NOMO-1 (cell line): ENCODE results near the gene QRICH1.

Source experiments
- DNase-seq, 2 experiments: peaks; one replicate each; lab custom pipeline; 2025; ENCODE audit not compliant: unreplicated experiment in 2 of 2; lab: John Stamatoyannopoulos, UW

QRICH1 gene, protein sequence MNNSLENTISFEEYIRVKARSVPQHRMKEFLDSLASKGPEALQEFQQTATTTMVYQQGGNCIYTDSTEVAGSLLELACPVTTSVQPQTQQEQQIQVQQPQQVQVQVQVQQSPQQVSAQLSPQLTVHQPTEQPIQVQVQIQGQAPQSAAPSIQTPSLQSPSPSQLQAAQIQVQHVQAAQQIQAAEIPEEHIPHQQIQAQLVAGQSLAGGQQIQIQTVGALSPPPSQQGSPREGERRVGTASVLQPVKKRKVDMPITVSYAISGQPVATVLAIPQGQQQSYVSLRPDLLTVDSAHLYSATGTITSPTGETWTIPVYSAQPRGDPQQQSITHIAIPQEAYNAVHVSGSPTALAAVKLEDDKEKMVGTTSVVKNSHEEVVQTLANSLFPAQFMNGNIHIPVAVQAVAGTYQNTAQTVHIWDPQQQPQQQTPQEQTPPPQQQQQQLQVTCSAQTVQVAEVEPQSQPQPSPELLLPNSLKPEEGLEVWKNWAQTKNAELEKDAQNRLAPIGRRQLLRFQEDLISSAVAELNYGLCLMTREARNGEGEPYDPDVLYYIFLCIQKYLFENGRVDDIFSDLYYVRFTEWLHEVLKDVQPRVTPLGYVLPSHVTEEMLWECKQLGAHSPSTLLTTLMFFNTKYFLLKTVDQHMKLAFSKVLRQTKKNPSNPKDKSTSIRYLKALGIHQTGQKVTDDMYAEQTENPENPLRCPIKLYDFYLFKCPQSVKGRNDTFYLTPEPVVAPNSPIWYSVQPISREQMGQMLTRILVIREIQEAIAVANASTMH

DNA sequence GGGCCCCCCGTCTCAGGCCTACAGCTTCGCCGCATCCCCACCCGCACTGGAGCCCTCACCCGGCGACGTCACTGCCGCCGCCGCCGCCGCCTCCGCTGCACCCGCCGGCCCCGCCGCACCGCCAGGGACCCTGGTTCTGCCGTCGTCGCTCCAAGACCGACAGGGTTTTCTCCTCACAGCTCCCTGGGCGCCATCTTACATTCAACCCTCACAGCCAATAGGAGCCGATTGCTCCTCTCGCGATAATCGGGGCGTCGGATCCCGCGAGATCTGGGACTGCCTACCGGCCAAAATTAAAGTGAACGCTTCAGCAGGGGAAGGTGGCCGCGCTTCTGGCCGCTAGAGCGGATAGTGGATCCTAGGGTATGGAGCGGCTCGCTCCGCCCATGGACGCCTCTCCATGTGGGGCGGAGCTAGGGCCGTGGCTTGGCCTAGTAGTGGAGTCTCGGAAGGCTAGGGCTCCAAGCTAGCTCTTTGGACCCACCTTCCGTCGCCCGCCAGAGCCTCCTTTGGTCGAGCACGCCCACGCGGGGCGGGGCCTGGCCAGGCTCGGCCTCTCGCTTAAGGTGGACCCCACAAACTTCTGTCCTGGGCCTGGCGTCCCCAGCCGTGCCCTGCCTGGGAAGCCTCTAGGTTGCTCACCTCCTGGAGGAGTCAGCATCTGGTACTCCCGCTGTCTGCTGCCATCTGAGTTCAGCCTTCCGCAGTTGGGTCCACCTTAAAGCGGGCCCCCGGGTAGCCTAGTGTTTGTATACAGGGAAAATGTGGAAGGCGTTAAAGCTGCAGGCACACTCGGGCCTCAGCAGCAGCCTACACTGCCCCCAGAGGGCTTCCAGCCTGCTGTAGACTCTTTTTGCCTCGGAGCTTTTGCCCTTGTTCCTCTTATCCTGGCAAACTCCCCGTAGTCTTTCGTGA is at the start of gene QRICH1:
QRICH1 (minus strand) TSS at position 219 of the 915 bp plus-strand sequence. CDS start 17,054 bp downstream, outside the sequence.
- peak; percentile 97 to 99 for DNase-seq

DNA sequence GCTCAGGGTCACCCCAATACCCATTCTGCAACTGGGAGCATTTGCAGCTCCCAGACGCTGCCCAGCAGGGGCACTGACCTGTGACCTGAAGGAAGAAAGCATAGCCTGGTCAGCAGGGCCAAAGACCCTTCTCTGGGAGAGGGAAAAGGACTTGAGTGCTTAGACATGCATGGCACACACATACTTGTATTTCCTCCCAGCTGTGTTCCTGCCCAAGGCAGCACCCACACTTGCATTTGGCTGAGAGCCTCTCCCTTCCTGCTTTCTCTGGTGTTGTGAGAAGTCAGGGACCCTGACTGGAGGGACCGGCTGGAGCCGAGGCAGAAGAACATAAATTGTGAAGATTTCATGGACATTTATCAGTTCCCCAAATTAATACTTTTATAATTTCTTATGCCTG is 46.2 kb upstream of the QRICH1 start:
- DNase-seq, result no peak

DNA sequence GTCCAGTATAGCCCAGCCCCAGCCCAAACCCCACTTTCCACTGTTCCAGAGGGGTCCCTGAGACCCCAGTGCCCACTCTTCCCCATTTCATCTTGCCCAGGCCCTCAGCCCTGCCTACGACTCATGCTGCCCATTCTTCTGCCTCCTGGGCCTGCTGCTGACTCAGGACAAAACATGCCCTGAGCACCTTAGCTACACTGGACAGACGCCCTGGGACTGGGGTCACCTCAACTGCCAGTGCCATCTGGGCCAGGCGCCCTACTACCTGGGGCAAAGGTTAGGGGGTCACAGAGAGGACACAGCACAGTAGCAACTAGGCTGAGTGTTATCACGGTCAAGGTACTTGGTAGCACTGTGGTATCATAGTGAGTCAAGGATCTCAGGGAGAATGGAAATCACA is 41.6 kb upstream of the QRICH1 start:
- no peak for DNase-seq

DNA sequence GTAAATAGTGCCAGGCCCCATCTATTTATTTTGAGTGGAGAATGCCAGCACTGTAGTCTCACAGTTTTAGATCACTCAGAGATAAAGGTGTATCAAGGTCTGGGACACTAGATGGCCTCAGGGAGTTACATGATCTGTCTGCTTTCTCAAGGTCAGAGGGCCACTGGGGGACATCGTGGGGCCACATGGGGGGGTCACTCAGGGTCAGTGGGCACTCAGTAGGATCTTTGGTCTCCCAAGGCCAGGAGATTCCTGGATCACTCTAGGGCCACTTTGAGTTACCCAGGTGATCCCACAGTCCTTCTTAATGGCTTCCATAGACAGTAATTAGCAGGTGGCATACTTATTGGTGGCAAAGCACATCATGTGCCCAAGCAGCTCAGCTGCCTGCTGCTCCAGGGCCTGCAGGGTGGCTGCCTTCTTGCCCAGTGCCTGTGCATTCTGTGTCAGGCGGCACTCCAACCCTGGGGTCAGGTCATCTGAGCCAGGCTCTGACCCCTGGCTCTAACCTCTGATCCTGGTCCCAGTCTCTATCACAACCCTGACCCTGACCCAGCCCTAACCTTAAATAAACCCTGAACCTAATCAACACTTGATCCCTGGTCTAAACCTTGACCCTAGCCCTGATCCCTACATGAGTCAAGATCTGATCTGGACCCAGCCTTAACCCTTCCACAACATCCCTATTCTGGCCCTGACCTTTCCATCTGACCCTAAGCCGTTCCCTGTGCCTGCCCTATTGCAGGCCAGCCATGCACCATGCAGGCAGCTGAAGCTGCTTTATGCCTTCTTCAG is 40.8 kb upstream of the QRICH1 start:
- no peak for DNase-seq

DNA sequence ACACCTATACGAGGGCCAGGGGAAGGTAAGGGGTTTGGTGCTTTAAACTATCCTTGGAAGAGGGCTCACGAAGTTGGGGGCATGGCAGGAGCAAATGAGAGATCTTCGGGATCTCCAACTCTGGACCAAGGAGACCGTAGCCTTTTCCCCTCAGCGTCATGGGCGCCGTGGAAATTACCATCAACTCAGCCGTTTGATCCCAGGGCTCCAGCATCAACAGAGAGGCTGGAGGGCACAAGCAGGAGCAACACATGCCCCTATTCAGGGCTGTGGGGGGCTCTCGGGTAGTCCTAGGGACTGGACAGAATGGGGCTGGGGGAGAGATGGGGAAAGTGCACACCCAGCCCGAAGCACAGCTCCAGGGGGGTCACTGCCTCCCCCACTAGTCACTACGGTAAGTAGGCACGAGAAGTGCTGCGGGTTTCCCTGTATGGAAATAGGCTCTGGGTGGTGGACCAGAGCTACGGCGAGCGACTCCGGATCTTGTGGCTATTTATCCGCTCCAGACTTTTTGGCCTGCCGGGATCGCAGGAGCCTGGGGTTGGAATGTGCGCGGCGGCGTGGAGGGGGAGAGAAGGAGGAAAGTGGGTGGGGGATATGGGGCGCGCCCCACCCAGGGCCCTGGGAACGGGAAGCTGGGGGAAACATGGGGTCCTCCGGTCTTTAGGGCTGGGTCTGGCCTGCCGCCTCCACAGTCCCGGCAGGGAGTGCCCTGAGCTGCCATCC is 39.5 kb upstream of the QRICH1 start:
- no peak for DNase-seq

DNA sequence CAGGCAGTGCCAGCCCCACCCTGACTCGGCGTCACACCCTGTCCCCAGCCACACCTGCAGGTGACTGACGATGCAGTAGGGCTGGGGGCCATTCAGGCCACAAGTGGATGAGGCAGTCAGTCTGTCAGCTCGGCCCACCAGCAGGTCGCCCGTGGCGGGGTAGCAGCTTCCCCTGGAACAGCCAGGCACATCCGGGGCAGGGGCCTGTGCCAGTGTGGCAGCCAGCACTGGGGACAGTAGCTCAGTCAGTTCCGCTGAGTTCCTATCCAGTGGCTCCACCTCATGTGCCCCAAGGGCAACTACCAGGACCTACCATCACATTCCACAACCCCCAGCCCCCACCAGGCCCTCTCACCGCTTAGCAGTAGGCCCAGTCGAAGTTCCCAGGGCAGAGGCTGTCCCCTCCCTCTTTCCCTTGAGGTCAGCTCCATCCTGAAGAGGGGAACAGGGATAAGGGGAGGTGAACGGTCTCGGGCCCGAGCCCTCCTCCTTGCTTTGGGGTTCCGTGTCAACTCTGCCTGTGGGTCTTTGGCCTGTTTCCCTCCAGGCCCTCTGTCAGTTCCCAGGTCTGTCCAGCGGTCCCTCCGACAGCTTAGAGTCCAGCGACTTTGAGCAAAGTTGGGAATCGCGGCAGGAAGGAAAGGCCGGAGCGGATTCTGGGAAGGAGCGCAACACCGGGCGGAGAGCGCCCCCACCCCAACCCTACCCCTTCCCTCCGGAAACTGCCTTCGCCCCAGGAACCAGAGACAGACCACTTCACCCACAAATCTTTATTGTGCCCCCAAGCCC is 38.8 kb upstream of the QRICH1 start, which contains the start of gene LAMB2:
LAMB2 (minus strand) TSS at position 614 of the 789 bp plus-strand sequence; CDS start at position 431, 183 bp downstream.
- DNase-seq, result no peak

DNA sequence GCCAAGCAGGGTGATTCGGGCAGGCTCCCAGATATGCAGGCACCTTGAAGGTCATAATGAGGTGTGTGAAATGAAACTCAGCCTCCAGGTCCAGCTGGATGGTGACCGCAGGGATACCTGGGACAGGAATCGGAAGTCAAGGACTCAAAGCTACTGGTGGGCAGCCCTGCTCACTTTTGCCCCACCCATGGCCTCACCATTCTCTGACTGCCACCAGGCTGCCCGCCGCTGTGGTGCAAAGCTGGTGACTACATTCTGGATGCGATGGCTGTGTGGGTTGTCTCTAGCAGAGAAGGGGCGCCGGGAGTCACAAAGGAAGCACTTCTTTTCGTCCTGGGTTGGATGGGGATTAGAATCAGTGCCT is 38.2 kb upstream of the QRICH1 start:
- DNase-seq, result no peak

DNA sequence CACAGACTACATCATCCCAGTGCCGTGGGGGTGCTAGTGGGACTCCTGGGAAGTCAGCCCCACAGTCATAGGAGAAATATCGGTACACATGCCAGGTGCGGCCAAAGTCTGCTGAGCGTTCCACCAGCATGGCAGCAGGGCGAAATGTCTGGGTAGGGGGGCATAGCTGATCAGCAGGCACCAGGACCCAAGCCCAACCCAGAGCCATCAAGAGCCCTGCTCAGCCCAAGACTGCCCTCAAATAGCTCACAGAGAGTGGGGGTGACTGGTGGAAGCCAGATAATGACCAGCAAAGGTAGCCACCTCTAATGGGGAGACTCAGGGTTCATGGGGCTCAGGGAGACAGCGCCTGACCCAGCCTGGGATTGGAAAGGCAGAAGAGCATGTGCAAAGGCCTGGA is 37.7 kb upstream of the QRICH1 start:
- DNase-seq, result no peak

DNA sequence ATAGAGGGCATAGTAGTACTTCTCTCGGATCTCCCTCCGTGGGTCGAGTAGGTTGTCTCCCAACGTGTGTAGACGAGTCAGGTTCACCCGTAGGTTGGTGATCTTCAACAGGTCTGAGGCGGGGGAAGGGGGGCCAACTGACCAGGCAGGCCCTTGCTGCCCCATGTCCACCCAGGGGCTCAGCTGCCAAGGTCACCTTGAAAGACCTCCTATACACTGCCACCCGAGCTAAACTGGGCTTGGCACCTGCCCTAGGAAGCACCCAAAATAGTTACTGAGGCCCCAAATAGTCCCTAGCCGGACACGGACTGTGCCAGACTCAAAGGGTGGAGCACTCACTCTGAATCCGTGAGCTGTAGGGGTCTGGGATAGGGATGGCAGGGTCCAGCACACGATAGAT is 37.2 kb upstream of the QRICH1 start:
- DNase-seq, result no peak

DNA sequence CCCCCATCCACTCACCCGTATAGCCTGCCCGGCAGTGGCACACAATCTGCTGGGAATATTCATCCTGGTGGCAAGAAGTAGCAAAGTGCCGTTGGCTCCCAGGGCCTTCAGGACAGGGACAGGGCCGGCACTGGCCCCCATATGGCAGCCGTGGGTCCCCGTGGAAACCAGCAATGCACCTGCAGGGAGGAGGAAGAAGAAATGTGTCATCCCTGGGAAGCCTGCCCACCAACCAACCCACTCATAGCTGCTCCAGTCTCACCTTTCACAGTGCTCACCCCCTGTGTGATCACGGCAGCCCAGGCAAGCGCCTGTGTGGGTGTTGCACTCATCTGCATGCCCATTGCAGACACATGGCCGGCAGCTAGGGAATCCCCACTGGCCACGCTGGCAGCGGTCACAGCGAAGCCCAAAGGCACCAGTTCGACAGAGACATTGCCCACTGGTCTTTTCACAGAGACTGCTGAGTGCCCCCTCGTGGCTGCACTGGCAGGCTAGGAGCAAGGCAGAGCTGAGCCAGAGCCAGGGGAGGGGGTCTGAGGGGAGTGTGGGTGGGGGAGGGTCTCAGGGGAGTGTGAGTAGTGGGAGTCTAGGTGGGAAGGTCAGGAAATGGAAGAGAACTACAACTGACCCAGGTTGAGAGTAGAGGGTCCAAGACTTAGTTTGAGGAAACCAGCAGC is 31.3 kb upstream of the QRICH1 start:
- DNase-seq, result no peak

DNA sequence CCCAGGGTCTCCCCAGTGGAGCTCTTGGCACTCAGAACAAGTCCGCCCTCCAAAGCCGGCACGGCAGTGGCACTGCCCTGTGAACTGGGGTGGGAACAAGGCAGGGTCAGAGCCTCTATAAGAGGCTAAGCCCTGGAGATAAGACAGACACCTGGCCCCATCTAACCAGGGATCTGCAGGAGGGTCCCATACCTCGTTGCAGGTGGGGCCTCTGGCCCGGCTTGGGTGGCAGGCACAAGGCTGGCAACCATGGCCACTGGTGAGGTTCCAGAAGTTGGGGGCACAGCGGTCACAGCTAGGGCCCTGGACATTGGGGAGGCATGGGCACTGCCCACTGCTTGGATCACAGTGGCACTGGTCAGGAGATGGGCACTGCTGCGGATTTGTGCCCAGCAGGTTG is 30.3 kb upstream of the QRICH1 start:
- DNase-seq, result no peak

DNA sequence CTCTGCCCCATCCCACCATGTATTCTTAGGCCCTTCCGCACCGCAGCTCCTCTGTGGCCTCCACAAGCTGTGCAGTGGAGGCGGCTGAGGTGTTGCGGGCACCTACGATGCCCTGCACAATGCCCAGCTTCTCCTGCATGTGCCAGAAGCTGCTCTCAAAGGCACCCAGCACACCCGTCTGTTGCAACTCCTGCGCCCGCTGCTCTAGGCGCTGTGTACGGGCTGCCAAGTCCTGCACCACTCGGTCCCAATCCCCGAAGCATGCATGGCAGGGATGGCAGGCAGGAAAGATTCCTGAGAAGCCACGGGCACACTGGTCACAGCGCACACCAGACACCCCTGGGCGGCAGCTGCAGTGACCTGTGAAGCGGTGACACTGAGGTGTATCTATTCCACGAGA is 29.8 kb upstream of the QRICH1 start:
- DNase-seq, result no peak

DNA sequence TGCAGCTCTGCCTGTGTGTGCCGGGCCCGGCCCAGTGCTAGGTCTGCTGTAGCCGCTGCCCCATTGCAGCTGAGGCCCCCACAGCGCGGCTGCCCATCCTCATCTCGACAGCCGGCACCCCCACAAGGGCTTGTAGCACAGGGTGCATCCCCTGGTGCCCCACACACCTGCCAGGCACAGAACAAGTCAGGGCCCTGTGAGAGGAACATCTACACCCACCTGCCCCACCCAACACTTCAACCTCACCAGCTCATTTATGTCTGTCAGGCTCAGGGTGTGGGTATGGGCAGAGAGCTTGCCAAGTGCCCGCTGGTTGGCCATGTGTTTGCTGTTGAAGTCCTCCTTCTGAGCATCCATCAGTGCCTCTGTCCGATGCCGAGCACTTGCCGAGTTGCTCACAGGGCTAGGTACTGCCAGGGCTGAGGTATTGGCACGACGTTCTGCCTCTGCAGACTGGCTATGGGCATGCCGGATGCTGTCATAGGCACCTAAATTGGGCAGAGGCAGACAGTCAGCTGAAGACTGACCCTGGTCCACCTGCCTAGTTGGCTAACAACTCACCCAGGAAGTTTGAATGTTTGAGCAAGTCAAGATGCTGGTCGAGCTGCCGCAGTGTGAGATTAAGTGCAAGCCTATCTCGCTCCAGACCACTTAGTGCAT is 29.1 kb upstream of the QRICH1 start:
- DNase-seq, result no peak

DNA sequence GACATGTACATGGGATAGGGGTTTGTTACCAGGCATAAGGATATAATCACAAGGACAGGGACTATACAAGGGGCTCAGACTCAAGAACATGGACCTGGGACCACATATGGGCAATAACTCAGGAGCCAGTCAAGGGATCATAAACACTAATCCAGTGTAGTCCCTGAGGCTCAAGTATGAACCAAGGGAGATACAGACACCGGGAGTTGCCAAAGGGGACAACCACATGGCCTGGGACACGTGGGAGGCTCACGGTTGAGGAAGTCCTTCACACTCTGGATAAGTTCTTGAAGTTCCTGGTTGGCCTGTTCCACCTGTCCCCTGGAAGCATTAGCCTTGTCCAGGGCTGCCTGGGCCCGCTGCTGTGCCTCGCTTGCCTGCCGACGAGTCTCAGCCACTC is 28.6 kb upstream of the QRICH1 start:
- no peak for DNase-seq

DNA sequence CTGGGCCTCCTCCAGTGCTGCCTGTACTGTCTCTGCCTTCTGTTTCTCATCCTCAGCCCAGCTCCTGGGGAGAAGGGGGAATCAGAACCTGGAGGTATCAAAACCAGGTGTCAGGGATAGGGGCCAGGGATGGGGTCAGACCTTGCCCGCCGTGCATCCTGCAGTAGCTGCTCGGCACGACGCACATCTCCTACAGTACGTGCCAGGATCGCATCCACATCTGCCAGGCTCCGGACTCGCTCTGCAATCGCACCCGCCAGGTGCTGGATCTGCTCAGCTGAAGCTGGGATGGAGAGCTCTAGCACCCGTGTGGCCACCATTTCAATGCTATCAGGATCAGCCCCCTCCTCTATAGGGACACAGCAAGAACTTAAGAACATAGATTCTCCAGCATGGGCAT is 28.2 kb upstream of the QRICH1 start:
- no peak for DNase-seq

DNA sequence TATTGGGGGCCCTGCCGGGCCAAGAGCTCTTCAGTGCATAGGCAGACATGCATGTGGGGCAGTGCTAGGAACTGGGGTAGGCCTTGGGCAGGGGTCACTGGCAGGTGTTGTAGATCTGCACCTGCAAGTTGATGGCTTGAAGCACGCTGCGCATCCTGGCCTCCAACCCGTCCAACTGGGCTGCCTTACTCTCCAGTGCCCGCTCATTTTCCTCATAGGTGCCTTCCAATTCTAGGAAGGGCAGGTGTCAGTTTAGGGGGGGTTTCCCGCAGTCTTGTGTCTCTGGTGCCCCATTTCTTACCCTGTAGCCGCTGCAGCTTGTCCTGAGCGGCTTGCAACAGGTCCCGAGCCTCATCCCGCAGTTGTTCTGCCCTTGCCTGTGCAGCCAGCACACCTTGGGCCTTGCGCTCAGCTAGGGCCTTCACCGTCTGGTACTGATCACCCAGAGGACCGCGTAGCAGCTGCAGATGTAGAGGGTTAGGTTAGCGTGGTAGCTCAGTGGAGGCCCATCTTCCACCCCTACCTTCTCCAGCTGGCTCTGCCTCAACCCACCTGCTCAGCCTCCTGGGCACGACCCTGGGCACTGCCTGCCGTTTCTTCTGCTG is 27.4 kb upstream of the QRICH1 start:
- no peak for DNase-seq

DNA sequence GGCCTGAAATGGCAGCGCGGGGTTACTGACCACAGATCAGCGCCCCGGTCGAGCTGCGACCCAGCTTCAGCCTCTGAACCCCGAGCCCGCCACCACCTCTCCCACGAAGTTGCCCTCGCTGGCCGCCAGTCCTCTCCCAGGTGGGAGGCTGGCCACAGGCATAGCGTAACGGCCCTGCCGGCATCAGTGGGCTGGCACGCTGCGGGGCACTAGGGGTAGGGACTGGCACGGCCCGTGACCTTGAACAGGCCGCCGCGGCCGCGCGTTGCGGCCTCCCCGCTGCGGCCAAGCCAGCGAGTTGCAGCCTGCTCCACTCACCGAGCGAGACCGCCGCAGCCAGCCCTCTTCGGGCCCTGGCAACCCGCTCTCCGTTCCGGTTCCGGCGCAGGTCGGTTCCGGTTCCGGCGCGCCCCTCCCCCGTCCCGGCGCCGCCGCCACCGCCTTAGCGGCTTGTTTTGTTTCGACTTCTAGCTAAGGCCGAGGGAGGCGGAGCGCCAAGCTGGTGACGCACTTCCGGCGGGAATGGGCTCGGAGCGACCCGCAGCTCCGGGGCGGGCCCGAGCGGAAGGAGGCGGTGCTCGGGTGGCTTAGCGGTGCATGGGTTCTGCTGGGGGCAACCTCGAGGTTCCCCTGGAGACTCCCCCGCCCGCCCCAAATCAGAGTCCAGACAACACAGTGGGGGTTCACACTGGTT is 26.7 kb upstream of the QRICH1 start, which contains the start of gene USP19:
USP19 (minus strand) TSS at position 386 of the 694 bp plus-strand sequence. CDS start 1,678 bp downstream, outside the sequence.
- DNase-seq, result peak; percentile 82 to 86
